GM19372 (cell line): ENCODE measurements around the gene STAG2.
"Not testable (repeated sequence)": the region's sequence is repeated elsewhere in the genome, so short reads cannot be mapped to it uniquely, and the experiment has no call there.

Experiments used
- ATAC-seq: cut with Tn5 transposase; IDR thresholded peaks from one replicate; pipeline ENCODE4 v1.9.1; 2021; ENCODE audit warnings: mild to moderate bottlenecking, low read depth, moderate library complexity; ENCODE audit not compliant: unreplicated experiment

Gene STAG2

GRCh38 chrX:124030520-124030919, 69.0 kb downstream of the STAG2 start:
- ATAC-seq, result no peak

- no peak for ATAC-seq
These were observed 72.3 kb downstream of the STAG2 start for GRCh38 chrX:124033821-124034220.

DNA sequence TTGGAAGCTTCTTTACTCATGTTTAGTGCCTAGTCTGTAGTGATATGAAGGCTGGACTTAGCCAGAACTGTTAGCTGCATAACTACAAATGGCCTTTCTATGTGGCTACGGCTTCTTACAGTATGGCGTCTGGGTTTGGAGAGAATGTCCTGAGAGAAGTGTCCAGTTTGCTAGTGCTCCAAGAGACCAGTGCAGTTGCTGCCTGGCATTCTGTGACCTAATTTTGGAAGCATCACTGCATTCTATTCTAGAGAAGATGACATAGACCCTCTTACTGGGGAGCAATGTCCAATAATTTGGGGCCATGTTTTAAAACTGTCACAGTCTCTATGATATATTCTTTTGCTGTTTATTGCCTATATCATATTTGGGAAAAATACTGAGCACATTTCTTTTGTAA, 74.2 kb downstream of the STAG2 start:
- ATAC-seq, result no peak

DNA sequence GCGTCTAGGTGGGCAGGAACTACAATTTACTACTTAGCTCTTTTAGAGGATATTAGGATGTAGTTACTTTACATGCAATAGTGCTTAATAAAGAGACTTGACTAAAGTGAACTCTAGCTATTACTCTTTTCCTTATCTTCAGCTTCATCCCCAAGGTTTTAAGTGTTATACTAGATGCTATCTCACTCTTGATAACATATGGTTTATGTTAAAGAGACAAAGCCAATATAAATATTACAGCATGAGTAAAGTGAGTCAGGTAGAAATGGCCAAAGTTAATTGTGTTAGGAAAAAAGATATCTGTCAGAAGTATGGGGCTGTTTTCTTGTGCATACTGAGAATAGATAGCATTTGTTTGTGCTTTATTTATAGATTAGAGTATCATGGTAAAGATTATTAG, 80.5 kb downstream of the STAG2 start:
- no peak for ATAC-seq

GRCh38 chrX:124045109-124045508, 83.6 kb downstream of the STAG2 start:
- ATAC-seq, result no peak

DNA sequence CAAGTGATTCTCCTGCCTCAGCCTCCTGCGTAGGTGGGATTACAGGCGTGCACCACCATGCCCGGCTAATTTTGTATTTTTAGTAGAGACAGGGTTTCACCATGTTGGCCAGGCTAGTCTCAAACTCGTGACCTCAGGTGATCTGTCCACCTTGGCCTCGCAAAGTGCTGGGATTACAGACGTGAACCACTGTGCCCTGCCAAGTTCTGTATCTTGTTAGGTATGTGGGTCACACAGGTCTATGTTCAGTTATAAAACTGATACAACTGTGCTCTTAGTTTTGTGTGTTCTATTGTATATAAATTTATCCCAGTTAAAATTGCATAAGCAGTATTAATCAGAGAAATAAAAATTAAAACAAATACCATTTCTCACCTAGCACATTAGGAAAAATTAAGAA, 122.9 kb downstream of the STAG2 start:
- not testable (repeated sequence) for ATAC-seq

- no peak for ATAC-seq
These were observed 123.6 kb downstream of the STAG2 start for GRCh38 chrX:124085063-124085462.

GRCh38 chrX:124086411-124086810, 124.9 kb downstream of the STAG2 start:
- no peak for ATAC-seq

DNA sequence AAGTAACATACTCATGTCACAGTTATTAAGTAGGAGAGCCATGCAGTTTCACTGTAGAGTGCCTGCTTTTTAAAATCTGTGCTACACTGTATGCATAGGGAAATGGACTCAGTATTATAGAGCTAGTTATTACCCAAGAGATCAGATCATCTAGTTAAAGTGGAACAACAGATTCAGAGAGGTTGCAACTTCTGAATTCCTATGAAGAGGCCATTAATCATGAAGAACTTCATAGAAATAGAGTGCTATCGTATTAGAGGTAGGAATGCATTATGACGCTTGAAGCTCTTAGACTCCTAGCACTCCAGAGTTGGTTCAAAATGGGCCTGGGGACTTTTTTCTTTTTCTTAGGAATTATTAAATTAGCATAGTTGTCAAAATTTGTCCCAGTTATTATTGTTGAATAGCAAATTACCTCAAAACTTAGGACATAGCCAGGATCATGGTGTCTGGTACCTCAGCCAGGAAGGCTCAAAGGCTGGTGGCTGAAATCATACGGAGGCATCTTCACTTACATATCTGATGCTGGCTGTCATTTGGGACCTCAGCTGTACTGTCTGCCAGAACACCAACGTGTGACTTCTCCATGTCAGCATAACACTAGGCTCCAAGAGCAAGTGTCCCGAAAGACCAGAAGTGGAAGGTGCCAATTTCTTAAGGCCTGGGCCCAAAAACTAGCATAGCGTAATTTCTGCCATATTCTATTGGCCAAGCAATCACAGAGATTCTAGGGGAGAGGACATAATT, 125.7 kb downstream of the STAG2 start:
- ATAC-seq, result no peak

DNA sequence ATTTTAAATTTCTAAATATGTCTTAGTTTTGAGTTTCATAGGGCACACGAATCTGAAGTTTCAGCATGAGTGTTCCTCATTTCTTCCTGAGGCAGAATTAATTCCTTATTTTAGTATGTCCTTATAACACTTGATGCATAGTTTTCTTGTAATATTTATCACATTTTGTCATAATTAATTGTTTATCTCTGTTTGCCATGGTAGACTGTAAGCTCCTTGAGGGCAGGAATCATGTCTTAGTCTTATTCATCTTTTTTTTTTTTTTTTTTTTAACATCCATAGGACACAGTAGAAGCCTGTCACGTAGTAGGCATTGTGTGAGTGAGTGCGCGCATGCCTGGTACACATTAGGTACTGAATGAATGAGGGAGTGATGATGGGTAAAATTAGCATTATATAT, 131.7 kb downstream of the STAG2 start:
- no peak for ATAC-seq

DNA sequence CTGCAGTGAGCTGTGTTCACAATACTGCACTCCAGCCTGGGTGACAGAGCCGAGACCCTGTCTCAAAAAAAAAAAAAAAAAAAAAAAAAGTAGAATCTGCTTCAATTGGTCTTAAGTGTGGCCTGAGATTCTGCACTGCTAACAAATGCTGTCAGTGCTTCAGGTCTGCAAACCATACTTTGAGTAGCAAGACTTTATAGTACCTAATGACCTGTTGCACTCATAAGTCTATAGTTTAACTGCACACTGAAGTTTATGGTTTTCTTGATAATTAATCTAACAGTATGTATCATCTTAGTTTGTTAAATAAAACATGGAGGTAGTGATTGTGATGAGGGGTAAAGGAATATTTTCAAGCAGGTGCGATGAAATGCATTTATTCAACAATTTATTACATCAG, 135.6 kb downstream of the STAG2 start:
- no peak for ATAC-seq

DNA sequence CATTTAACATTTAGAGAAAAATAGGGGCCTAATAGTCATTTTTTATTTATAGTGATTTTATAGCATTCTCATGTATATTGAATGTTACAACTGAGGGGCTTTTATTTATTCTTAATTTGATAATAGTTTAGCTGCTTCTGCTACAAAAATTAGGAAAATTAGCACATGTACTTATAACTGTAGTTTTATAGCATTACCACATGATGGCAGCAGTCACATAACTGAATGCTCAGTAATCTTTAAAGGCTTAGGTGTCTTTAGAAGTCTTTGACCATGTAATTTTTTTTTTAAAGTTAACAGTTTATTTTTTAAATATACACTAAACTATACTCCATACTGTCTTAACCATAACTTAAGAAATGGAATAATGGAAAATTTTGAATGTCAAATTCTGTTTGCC, 136.6 kb downstream of the STAG2 start:
- ATAC-seq, result no peak

- no peak for ATAC-seq
These were observed 142.5 kb downstream of the STAG2 start for GRCh38 chrX:124103966-124104365.

DNA sequence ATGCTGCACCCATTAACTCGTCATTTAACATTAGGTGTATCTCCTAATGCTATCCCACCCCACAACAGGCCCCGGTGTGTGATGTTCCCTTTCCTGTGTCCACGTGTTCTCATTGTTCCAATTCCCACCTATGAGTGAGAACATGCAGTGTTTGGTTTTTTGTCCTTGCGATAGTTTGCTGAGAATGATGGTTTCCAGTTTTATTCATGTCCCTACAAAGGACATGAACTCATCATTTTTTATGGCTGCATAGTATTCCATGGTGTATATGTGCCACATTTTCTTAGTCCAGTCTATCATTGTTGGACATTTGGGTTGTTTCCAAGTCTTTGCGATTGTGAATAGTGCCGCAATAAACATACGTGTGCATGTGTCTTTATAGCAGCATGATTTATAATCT, 143.0 kb downstream of the STAG2 start:
- ATAC-seq, result not testable (repeated sequence)

DNA sequence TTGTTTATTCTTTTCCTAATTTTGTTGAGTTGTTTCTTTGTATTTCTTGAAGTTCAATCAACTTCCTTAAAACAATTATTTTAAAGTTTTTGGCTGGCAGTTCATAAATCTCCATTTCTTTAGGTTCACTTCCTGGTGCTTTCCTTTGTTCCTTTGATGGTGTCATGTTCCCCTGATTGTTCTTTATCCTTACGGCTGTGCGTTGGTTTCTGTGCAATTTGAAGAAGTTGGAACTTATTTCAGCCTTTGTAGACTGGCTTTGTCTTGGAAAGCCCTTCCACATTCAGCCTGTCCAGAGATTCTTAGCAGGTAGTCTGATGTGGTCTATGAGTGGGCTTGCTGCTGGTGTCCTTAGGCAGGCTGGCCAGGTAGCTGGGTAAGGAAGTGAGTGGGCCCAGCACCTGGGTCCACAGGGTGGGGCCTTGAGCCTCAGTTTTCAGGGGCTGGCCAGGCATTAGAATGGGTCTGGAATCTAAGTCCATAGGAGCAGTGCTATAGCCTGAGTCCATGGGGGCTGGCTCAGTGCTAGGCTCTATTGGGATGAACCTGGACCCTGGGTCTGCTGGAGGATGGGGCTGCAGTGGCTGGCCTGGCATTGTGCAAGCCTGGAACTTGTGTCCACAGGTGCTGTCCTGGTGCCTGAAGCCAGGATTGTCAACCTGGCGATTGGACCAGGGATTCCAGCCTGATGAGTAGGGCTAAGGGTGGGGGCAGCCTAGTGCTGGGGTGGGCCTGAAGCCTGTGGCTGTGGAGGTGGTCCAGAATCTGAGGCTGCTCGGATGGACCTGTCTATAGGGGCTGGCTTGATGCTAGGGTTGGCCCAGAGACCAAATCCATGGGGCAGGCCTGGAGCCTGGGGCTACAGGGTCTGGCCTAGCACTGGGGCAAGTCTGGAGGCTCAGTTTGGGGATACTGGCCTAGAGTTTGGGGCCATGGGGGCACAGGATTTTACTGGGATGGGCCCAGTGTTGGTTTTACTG, 152.4 kb downstream of the STAG2 start:
- no peak for ATAC-seq

- no peak for ATAC-seq
These were observed 155.8 kb downstream of the STAG2 start for GRCh38 chrX:124117325-124117724.

DNA sequence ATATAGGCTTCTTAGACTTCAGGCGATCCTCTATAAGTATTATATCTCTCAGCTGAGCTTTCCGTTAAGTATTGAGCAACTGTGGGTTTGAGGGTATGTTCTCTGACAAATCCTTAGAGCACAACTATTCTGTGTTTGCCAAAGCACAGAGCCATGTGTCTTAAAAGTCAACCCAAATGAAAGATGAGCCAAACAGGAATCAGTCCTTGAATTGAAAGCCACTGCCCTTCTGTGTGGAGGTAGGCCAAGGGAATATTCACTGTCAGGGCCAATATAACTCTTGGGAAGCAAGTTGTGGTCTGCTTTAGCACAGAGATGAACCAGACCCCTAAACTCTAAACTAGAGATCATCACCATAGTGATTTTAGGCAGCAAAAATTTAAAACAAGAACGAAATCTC, 164.0 kb downstream of the STAG2 start:
- ATAC-seq, result no peak

DNA sequence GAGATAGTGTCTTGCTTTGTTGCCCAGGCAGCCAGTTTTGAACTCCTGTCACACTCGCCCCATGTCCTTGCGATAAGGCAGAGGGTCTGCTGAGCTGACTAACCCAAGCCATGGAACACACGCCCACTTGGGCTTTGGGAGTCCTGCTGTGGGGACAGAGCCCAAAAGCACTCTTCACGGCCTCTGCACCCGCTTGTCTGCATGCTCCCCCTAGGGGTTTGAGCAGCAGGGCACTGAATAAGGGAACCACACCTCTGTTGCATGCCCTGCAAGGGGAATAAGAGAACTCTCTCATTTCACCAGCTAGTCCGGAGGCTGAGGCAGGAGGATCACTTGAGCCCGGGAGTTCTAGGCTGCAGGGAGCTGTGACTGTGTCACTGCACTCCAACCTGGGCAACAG, 166.0 kb downstream of the STAG2 start:
- ATAC-seq, result no peak

DNA sequence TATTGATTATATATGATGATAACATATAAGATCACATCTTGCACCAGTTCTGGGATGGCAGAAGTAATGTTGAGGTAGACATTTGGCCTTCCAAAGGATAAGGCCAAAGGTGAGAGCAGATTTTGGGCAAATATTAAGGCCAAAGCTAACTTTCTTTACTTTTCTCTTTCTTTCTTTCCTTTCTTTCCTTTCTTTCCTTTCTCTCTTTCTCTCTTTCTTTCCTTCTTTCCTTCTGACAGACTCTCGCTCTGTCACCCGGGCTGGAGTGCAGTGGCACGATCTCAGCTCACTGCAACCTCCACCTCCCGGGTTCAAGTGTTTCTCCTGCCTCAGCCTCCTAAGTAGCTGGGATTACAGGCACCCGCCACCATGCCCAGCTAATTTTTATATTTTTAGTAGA, 170.9 kb downstream of the STAG2 start:
- not testable (repeated sequence) for ATAC-seq

DNA sequence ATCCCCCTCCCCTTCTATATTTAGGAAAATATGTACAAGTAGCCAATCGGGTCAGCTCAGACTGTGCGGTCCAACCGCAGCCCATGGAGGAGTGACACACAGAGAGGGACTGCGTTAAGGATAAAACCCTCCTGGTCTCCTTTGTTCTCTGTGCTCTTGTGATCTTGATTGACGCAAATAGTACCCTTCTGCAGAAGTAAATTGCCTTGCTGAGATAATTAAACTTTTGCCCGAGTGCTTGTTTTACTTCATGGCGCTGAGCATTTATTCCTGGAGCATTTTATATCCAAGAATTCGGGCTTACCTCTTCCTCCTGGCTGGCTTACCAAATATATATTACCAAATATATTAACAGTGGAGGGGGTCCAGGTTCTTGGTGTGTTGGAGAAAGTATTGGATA, 184.2 kb downstream of the STAG2 start:
- ATAC-seq, result no peak

- no peak for ATAC-seq
These were observed 189.7 kb downstream of the STAG2 start for GRCh38 chrX:124151195-124151594.
